NCI-H1436 treated with DMSO at 0.1 percent for 48 hours (cell line): ENCODE data around the gene CLEC20A.

ENCODE experiments used
- DNase-seq: peaks from one replicate; lab custom pipeline; 2025; lab: John Stamatoyannopoulos, UW

Gene CLEC20A

DNA sequence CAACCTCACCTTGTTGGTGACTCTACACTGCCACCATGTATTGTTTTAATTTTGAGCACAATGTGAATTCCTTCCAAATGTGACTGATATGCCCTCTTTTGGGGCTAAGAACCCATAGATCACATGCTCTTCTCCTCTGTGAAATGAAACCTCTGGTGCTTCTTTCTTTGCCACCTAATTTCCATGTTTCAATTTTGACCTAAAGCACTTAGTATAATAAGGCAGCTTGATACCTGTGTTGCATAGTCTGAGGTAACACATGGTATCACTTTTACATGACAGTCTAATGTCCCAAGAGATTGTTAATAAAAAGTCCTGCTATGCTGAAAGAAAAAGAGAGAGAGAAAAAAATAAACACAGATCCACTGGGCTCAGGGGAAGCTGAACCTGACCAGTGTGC lies 24.2 kb downstream of the CLEC20A start:
- DNase-seq, result no peak

DNA sequence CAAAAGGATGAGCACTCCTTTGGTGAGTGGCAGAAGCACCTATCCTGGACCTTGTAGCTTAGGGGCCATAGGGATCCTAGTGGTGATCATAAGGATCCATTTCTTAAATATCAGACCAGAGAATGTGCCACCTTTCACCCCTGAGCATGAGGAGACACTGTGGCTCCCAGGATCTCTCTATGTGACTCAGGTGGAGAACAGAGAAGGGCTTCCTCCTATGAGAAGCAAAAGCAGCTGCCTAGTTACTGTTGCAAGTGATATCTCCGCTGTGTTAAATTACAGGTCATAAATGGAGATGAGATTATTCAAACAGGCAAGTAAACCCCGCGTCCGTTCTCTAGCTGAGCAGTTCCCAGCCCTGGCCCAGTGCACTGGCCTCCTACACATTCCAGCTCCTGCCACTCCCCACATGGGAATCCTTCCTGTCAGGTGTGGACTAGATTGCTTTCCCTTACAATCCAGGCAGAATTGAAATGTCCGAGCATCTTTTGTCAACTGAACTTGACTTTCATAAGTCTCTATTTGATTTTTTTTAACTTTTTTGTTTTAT lies 26.3 kb downstream of the CLEC20A start:
- no peak for DNase-seq

DNA sequence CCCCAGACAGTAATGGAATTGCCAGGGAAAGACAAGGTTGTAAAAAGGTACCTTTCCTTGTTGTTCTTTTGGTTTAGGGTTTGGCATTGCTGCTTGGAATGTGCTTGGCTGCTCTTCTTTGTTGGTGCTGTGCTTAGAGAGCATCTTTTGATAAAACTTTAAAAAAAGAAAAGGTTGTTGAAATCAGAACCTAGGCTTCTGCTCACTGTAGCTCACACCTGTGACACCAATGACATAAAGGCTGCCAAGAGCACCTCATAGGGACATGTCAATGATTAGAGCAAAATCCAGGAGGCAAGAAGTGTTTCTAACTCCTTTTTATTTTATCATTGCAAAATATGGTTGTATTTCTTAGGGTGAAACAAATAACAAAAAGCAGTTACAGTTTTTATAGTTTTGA lies 28.9 kb downstream of the CLEC20A start:
- no peak for DNase-seq

DNA sequence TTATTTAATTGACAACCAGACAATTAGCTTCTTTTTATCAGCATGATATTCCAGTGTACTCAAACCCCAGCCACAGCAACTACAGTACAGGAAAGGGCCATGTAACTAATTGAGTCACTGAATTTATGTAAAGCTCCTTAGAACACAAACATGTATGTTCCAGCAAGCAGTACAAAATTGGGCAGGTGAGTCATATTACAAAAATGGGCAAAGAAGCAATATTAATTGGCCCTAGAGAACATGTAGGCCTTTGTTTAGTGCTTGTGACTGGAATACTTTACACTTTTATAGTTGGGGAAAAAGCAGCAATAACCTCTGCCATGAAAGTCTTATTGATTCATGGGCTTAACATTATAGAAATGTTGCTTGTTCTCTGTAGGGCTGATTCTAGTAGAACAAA lies 31.8 kb downstream of the CLEC20A start:
- DNase-seq, result no peak

DNA sequence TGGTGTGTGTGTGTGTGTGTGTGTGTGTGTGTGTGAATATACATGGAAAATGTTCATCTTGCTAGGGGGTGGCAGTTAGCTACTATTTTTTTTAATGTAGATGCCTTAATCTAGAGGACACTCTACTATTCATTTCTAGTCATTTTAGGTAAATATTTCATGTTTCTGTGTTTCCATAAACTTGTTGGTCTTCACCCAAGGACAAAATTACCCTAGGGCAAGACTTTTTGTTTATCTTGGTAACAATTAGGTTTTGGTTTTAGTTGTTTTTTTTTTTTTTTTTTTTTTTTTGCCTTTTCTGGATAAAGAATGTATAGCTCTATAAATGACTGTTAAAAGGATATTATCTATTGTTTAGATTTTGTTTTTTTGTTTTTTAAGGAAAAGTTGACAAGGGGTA lies 32.2 kb downstream of the CLEC20A start:
- DNase-seq, result no peak

DNA sequence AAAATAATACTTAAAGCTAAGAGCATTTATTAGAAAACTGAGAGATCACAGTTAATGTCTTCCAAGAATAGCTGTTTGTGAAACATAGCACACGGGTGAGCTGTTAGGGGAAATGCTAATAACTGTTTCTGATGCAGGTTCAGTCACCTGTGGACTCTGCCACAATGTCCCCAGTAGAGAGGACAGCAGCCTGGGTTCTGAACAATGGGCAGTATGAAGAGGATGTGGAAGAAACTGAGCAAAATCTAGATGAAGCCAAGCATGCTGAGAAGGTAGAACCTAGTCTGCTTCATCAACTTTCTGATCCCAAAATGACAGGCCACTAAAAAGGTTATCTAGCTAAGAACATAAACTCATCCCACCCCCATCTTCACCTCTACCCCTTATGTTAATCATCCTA lies 32.6 kb downstream of the CLEC20A start:
- no peak for DNase-seq

DNA sequence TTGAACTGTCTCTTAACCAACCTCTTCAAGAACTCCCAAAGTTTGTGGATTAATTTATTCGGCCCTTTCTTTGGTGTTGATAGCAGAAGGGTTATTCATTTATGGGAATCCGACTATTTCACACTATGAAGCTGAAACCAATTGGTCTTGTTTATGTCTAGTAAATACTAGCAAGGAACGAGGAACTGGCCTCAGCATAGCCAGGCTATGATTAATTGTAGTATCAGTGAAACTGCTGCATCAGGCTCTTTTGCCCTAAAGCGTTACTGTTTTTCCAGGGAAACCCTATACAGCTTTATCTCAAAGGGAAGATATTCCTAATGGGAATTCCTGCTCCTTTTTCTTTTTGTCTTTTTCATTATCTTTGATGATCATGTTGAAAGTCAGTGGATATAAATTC lies 35.1 kb downstream of the CLEC20A start:
- no peak for DNase-seq

DNA sequence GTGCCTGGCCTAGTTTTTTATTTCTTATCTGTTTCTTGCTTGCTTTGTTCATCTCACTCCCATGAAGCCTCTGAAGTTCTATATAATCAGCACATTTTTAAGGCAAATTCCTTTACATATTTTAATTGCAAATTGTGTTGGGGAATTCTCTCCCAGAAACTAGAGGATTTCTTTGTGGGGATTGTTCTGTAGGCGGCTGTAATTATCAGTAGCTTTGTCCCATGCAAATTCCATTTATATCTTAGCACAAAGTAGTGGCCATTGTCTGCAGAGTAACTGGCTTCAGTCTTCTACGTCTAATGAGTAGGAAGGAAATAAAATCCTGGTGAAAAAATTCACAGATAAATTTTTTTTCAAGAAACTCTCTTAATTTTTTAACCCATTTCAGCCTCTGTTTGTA lies 35.7 kb downstream of the CLEC20A start:
- DNase-seq, result no peak

DNA sequence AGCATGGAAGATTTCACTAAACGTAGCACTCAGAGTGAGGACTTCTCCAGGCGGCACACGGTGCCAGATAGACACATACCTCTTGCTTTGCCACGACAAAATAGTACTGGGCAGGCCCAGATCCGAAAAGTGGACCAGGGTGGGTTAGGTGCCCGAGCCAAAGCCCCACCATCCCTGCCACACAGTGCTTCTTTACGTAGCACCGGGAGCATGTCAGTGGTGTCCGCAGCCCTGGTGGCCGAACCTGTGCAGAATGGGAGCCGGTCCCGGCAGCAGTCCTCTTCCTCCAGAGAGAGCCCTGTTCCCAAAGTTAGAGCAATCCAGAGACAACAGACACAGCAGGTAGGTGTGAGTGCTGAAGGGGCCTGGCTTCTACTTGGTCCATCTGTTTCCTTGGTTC lies 38.6 kb downstream of the CLEC20A start:
- DNase-seq, result no peak

DNA sequence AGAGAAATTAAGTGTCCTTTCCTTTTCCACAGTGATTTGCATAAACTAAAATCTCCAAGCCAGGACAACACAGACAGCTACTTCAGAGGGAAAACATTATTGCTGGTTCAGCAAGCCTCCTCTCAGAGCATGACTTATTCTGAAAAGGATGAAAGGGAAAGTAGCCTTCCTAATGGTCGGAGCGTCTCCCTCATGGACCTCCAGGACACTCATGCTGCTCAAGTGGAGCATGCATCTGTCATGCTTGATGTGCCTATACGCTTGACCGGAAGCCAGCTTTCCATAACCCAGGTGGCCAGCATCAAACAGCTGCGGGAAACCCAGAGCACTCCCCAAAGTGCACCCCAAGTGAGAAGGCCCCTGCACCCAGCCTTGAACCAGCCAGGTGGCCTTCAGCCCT lies 39.1 kb downstream of the CLEC20A start:
- DNase-seq, result no peak

DNA sequence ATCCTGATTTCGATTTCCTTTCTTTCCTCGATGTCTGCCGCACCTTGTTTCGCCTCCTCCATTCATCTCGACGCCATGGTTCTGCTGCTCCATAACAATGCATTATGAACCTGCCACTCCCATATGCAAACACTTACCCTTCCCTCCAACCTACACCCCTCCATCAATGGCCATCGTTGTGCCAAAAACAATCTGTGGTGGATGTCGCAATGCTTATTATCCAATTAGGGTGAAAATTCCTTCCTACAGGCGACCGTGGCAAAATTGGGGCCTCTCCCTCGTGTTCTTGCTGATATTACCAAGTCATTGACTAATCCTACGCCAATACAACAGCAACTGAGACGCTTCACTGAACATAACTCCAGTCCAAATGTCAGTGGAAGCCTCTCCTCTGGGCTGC lies 40.3 kb downstream of the CLEC20A start:
- no peak for DNase-seq

DNA sequence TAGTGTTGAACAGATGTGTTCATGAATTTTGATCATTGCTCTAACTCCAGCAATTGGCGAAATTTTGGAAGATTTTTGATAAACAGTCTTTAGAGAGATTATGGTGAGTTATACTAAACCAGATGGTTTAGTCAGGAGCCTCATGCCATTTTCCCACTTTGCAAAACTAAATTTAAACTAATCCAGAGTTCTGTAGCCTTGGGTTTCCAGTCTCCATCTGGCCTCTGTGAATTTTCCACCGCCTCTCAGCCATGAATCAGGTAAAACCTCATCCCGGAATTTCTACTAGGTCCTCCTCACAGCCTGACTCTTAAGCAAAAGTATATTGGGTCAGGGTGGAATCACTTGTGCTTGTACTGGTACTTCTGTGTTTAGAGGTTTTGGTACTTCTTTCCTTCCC lies 44.8 kb downstream of the CLEC20A start:
- no peak for DNase-seq

DNA sequence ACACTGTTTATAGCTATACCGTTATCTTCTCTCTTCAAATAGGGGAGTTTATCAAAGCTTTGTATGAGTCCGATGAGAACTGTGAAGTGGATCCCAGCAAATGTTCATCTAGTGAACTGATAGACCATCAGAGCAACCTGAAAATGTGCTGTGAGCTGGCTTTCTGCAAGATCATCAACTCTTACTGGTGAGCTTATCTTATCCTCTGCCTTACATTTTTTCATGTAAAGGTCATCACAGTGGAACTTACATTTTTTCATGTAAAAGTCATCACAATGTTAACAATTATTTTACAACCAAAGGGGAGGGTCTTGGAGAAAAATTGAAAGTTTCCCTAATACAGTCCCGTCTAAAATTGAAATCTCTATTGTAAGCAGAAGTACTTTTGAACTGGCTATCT lies 45.2 kb downstream of the CLEC20A start:
- no peak for DNase-seq

DNA sequence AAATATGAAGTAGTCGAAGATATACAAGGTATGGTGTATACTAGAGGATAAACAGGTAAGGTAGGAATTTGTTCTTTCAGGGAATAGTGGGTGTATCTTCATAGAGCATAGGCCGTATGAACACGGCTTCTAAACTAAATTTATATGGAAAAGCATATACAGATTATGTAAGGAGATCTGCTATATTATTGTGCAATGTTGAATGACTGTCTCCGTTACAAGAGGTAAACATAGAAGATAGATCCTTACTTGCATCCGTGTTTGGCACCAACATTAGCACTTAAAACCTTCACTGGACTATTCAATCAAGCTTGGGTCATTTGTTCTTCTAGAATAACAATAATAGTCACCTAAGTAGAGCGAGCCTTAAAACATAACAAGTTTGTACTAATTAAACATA lies 45.9 kb downstream of the CLEC20A start:
- no peak for DNase-seq

DNA sequence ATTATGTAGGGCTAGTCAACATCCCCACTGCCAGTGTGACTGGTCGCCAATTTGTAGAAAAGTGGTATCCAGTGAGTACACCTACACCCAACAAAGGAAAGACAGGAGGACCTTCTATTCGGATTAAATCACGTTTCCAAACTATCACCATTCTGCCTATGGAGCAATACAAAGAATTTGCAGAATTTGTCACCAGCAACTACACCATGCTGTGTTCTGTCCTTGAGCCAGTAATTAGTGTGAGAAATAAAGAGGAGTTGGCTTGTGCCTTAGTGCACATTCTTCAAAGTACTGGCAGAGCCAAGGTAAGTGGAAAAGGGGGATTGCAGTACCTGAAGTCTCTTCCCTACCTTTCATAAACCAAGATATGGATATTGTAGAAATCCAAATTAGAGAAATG lies 53.8 kb downstream of the CLEC20A start:
- no peak for DNase-seq

DNA sequence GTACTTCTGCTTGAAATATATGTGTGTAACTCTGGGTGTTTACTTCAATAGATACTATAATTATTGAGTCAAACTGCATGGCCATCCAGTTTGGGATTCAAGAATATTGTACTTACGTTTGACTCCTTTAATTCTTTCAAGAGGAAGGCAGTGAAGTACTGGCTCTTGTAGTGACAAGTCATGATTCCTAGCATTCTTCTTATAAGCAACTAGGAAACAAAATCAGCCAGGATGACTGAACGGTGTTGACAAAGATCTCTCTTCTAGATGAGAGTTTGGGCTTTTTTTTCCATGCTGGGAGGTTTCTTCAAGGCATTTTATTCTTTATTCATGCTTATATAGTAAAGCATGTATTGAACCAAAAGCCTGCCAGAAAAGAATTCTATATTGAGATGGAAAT lies 58.3 kb downstream of the CLEC20A start:
- DNase-seq, result no peak

DNA sequence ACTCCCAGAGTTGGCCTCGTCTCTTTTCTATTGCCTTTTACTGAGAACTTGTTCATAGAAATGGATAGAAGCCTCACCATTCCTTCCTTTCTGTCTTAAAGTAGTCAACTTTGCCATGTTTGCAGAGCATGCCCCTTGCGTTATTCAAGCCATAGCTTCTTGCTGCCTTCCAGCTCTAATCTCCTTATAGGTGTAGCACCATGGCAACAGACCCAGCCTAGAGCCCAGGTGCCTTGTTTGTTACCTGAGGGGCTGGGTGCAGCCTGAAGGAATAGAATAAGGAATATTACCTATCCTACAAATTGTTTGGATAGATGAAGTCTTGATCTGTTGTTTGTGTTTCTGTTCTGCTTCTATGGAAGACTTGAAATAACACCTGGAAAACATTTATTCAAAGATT lies 59.9 kb downstream of the CLEC20A start:
- no peak for DNase-seq

DNA sequence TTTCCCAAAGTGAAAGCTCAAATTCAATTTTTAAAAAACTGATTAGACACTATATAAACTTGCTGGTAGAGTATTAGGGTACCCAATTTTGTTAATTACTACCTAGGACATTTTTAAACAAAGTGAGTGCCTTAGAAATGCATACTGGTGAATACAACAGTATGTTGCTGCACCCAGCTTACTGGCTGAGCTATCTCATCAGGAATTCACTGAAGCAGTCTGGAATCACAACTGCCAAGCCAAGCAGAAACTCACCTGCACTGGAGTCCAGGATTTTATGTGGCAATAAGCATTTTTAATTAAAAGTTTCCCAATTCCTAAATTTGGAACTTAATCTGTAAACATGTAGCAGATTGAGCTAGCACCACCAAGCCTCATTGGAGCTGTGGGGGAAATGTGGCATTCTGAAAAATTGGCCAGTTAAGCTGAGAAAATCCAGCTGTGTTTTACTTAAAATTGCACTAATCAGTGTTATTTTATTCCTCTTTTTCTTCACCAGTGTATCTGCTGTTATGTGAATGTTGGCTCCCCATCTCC lies 61.8 kb downstream of the CLEC20A start:
- no peak for DNase-seq

DNA sequence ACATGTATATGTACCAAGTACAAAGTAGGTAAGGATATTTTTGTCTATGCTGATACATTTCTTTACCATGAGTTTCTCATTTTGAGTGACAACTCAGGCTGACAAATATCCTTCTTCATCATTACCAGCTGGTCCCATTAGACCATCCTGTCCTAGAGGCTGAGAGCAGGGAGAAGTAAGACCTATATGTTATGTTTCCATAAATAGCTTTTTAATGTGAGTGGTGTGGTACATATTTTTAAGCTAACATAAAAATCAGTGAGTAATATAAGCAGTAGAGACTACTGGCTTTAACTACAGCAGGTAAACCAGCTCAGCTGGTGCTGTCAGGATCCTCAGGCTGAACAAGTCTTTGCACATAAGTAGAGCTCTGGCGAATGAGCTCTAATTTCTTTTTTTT lies 62.4 kb downstream of the CLEC20A start:
- DNase-seq, result no peak
